C4-2B (cell line): ENCODE data around the gene SSBP3.

Experiments used
- ZFX ChIP-seq: fragments of 450-650 bp; IDR thresholded peaks from 2 replicates; pipeline ENCODE4 v1.6.1; 2017
- TF ChIP-seq, protein P1 (sequence below): fragments of 450-650 bp; conservative IDR thresholded peaks from 2 replicates; pipeline ENCODE4 v1.5.1; 2017; ENCODE audit warnings: mild to moderate bottlenecking

DNA sequence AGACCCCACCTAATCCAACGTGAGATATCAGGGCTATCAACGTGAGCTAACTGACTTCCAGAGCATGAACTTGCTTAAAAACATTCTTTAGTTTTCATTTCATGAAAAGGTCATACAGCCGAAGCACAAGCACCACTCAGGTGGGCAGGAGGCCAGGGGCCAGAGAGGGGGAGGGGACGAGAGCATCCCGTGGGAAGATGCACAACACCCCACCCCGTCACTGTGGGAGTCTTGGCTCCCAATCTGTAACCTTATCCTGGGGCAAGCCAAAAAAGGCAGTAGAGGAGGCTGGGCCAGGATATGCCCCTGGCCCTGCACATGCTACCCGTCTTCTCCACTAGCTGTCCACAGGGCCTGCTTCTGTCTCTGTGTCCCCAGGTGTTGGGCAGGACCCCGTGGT is 31.4 kb downstream of the SSBP3 start:
- no peak for TF ChIP-seq ZFX
- TF ChIP-seq, protein P1, sequence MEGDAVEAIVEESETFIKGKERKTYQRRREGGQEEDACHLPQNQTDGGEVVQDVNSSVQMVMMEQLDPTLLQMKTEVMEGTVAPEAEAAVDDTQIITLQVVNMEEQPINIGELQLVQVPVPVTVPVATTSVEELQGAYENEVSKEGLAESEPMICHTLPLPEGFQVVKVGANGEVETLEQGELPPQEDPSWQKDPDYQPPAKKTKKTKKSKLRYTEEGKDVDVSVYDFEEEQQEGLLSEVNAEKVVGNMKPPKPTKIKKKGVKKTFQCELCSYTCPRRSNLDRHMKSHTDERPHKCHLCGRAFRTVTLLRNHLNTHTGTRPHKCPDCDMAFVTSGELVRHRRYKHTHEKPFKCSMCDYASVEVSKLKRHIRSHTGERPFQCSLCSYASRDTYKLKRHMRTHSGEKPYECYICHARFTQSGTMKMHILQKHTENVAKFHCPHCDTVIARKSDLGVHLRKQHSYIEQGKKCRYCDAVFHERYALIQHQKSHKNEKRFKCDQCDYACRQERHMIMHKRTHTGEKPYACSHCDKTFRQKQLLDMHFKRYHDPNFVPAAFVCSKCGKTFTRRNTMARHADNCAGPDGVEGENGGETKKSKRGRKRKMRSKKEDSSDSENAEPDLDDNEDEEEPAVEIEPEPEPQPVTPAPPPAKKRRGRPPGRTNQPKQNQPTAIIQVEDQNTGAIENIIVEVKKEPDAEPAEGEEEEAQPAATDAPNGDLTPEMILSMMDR: no peak
